Kidney glomerular epithelial cell (primary cell): ENCODE measurements around the gene DUSP7.
A peak's percentile ranks its signal among the peaks of the same experiment; 100 is the strongest.

Experiments
- DNase-seq: peaks from one replicate; lab custom pipeline; 2025; lab: John Stamatoyannopoulos, UW

Gene DUSP7

GRCh38 chr3:52056521-52056967 is at the start of gene DUSP7:
DUSP7 (minus strand) TSS chr3:52056571; CDS start chr3:52056366, 205 bp downstream.
- DNase-seq: no peak

- no peak for DNase-seq
Observed at GRCh38 chr3:52104684-52105640, 48.6 kb upstream of the DUSP7 start.

GRCh38 chr3:52102934-52103333 is 46.6 kb upstream of the DUSP7 start:
- DNase-seq: no peak

GRCh38 chr3:52099001-52099401 is 42.6 kb upstream of the DUSP7 start:
- DNase-seq: peak; percentile 76

DNA sequence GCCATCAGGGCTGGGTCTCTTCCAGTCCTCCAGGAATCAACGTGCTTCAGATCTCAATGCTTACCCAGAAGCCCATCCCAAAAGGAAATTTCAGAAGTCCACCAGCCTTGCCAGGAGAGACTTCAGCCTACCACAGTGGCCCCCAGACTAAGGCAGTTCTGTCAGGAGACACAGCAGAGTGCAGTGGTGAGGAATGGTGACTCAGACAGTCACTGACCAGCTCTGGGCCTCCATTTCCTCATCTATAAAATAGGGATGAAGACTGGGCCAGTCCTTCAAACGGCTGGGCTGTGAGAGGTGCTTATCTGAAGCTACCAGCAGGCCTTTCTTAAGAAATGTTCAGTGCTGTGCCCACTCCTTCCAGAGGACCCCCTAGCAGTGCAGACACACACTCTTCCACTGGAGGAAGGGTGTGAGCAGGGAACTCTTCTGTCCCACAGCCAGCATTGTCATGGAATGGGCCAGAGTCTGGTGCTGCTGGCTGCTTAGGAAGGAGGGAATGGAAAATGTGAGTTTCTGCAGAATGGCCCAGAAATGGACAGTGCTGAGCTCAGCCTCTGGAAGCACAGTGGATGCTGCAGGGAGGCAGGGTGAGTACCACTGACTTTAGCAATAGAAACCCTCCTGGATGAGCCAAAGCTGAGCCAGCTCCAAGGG is 41.6 kb upstream of the DUSP7 start:
- no peak for DNase-seq

- DNase-seq: peak; percentile 37
Observed at GRCh38 chr3:52095990-52096775, 39.8 kb upstream of the DUSP7 start.

DNA sequence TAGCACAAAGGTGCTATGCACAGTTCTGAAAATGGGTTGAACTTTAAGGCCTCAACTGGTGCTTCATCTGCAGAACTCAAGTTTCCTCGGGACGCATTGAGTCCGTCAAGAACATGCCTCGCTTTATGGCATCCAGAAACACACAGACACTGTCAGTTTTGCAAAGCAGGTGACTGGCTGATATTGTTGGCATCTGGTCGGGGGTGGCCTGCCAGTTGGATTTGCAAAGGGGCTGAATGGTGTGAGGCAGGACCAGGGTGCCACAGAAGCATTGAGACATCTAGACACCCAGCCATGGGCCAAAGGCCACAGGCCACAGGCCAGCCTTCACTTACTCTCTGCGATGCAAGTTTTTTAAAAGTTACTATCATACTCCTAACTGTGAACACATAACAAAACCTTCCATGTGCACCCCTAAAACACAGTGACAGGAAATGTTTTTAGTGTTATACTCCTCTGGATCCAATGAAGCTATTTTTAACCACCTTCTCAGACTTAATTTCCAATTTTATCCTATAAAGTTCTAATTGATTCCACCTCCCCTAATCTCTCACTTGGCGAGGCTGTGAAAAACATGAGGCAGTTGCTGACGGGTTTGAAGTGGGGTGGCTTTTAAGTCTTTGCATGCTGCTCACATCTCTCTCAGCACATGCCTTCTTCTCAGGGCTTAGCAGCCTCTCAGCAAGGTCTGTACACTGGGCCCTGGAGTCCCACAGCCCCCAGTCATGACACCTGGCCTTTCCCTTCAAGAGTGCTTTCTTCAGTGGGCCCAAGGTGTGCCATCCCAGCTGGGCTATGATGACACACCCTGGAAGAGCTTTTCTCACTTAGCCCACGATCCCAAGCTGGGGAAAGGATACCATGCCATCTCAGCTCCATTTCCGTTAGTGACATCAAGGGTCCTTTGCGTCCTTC is 38.5 kb upstream of the DUSP7 start:
- DNase-seq: no peak

DNA sequence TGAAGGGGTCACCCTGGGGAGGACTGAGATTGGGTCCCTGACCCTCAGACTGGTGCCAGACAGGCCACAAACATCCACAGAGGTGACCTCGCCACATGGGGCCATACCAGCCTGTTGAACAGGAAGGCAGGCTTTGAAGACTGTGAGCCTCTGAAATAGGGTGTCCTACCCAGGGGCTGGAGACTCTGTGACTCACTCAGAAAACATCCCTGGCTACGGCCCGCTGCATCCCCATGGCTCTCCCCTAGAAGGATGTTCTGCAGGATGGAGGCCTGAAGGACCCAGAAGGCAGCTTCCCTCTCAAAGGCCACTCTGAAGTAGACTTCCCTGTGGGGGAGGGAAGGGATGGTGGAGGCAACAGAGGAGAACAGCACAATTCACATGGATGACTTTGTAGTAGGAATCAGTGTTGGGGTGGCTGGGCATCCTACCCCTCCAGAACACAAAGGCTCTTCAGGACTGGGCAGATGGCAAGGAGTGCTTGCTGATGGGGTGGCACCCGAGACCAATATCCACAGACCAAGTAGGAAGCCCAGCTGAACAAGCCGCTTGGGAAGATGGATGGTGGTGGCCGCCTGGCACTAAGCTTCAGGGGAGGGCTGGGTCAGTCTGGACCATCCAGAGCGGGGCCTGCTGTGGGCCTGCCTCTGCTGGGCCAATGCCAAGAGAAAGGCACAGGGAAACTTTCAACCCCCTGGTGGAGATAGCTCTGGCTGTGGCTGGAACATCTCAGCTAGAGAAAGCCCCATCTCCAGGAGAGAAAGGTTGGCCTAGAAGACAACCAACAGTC is 37.6 kb upstream of the DUSP7 start:
- DNase-seq: peak; percentile 98

GRCh38 chr3:52092891-52093290 is 36.5 kb upstream of the DUSP7 start:
- DNase-seq: no peak

GRCh38 chr3:52092271-52092660 is 35.9 kb upstream of the DUSP7 start:
- no peak for DNase-seq

- peak; percentile 5 for DNase-seq
Observed at GRCh38 chr3:52091586-52092270, 35.4 kb upstream of the DUSP7 start.

DNA sequence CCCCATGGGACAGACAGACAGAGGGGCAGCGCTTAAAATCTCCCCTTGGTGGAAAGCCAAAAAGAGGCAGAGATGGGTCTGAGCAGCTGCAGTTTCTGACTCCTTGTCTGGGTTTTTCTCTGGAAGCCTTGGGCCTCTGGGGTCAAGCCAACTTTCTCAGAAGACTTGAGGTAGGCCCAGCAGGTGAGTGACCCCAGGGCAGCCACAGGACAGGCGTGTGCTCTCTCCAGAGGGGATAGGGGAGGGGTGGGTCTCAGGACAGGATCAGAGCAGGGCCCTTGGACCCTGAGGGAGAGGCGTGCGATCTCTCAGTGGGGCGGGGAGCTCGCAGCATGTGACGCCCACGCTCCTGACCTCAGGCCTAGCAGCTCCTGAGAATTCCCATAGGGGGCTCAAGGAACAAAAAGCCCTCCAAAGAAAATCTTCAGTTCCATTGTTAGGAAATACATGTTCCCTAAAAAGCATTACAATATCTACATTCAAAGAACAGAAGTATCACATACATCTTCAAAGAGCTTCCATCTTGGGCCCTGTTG is 34.6 kb upstream of the DUSP7 start:
- DNase-seq: no peak

- peak; percentile 87 for DNase-seq
Observed at GRCh38 chr3:52090131-52090932, 34.0 kb upstream of the DUSP7 start.

- no peak for DNase-seq
Observed at GRCh38 chr3:52089691-52090090, 33.3 kb upstream of the DUSP7 start.

GRCh38 chr3:52088445-52089367 is 32.3 kb upstream of the DUSP7 start:
- DNase-seq: no peak

GRCh38 chr3:52087731-52088130 is 31.4 kb upstream of the DUSP7 start:
- DNase-seq: no peak

DNA sequence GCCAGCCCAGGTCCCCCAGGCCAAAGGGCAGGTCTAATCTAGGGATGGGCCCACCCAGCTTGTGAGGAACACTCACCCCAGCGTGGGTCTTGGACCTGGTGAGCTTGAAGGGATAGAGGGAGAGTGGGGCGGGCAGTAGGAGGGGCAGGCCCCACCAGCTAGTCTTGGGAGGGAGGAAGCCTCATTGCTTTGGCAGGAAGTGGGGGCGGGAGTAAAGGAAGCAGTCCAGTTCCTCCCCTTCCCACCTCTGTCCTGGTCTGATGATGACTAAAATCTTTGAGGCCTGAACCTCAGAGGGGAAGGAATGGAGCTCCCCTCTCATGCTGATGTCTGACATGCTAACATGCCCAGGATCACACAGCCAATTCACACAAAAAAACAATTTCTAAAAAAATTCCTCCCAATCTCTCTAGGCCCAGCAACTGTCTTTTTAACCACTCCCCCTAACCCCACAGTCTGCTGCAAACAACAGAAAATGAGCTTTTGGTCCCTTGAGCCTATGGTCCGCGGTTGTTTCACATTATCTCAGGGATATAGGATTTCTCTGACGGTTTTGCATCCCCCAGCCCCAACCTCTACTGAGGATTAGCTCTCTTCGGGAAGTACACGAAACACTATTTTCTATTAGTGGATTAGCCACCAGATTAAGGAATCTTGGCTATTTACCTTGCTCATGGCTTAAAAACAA is 30.7 kb upstream of the DUSP7 start:
- DNase-seq: peak; percentile 3
